ENCODE measurements around the gene TNFRSF1A. TPM values are rescaled to one million over a fixed set of nuclear protein-coding genes. Genes with fewer than 3 reads are reported as not detected.

Gene TNFRSF1A
- total and polyA plus RNA-seq, 2 of the 13 experiments (the other 11 are each of a cell fraction or from before 2014, with no cell fraction given), result 41.5 to 61.2 TPM

DNA sequence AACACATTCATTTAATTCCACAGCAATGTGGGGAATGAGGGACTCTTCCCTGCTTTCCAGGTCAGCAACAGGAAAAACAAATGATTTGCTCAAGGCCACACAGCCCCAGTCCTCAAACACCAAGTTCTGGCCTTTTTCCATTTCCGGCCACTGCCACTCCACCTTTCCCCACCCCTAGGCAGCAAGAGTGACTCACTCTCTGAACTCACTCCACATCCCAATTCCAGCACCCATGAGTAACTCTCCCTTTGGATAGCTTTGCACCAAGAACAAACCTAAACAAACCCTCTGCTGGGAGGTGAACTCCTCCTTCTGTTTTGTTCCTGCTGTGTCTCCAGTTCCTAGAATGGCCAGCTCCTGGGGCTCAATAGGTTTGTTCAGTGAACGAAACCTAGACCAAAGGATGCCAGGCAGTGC, 61.8 kb downstream of the TNFRSF1A start (continued):
- TF ChIP-seq, protein P1, sequence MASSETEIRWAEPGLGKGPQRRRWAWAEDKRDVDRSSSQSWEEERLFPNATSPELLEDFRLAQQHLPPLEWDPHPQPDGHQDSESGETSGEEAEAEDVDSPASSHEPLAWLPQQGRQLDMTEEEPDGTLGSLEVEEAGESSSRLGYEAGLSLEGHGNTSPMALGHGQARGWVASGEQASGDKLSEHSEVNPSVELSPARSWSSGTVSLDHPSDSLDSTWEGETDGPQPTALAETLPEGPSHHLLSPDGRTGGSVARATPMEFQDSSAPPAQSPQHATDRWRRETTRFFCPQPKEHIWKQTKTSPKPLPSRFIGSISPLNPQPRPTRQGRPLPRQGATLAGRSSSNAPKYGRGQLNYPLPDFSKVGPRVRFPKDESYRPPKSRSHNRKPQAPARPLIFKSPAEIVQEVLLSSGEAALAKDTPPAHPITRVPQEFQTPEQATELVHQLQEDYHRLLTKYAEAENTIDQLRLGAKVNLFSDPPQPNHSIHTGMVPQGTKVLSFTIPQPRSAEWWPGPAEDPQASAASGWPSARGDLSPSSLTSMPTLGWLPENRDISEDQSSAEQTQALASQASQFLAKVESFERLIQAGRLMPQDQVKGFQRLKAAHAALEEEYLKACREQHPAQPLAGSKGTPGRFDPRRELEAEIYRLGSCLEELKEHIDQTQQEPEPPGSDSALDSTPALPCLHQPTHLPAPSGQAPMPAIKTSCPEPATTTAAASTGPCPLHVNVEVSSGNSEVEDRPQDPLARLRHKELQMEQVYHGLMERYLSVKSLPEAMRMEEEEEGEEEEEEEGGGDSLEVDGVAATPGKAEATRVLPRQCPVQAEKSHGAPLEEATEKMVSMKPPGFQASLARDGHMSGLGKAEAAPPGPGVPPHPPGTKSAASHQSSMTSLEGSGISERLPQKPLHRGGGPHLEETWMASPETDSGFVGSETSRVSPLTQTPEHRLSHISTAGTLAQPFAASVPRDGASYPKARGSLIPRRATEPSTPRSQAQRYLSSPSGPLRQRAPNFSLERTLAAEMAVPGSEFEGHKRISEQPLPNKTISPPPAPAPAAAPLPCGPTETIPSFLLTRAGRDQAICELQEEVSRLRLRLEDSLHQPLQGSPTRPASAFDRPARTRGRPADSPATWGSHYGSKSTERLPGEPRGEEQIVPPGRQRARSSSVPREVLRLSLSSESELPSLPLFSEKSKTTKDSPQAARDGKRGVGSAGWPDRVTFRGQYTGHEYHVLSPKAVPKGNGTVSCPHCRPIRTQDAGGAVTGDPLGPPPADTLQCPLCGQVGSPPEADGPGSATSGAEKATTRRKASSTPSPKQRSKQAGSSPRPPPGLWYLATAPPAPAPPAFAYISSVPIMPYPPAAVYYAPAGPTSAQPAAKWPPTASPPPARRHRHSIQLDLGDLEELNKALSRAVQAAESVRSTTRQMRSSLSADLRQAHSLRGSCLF (CRISPR knock-in tag; IDR thresholded peaks at IDR 0.05; ENCODE audit: borderline replicate concordance), result no peak
- TF ChIP-seq, protein P2, sequence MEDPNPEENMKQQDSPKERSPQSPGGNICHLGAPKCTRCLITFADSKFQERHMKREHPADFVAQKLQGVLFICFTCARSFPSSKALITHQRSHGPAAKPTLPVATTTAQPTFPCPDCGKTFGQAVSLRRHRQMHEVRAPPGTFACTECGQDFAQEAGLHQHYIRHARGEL (CRISPR knock-in tag; IDR thresholded peaks at IDR 0.05), result no peak
- no peak for TF ChIP-seq JARID2 (CRISPR knock-in tag; IDR thresholded peaks at IDR 0.05; ENCODE audit: insufficient replicate concordance)
- no peak for TF ChIP-seq ZNF883 (CRISPR knock-in tag; IDR thresholded peaks at IDR 0.05; ENCODE audit: not compliant biosample characterization)
- TF ChIP-seq ASH2L (IDR thresholded peaks at IDR 0.05; ENCODE audit: insufficient read length, low read depth, low read length), result no peak
- TF ChIP-seq, protein P3, sequence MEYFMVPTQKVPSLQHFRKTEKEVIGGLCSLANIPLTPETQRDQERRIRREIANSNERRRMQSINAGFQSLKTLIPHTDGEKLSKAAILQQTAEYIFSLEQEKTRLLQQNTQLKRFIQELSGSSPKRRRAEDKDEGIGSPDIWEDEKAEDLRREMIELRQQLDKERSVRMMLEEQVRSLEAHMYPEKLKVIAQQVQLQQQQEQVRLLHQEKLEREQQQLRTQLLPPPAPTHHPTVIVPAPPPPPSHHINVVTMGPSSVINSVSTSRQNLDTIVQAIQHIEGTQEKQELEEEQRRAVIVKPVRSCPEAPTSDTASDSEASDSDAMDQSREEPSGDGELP (IDR thresholded peaks at IDR 0.05; ENCODE audit: borderline replicate concordance, low read depth), result no peak
- TF ChIP-seq, protein P4, sequence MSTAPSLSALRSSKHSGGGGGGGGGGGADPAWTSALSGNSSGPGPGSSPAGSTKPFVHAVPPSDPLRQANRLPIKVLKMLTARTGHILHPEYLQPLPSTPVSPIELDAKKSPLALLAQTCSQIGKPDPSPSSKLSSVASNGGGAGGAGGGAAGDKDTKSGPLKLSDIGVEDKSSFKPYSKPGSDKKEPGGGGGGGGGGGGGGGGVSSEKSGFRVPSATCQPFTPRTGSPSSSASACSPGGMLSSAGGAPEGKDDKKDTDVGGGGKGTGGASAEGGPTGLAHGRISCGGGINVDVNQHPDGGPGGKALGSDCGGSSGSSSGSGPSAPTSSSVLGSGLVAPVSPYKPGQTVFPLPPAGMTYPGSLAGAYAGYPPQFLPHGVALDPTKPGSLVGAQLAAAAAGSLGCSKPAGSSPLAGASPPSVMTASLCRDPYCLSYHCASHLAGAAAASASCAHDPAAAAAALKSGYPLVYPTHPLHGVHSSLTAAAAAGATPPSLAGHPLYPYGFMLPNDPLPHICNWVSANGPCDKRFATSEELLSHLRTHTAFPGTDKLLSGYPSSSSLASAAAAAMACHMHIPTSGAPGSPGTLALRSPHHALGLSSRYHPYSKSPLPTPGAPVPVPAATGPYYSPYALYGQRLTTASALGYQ (CRISPR knock-in tag; IDR thresholded peaks at IDR 0.05), result no peak
- TF ChIP-seq ZNF10 (CRISPR knock-in tag; IDR thresholded peaks at IDR 0.05; ENCODE audit: borderline replicate concordance, low read depth), result no peak
- no peak for TF ChIP-seq TP53 (CRISPR knock-in tag; conservative IDR thresholded peaks at IDR 0.05)
- TF ChIP-seq ATF7 (IDR thresholded peaks at IDR 0.05), result no peak
- no peak for TF ChIP-seq ATF7 (CRISPR knock-in tag; IDR thresholded peaks at IDR 0.05)
- peak; percentile 72 for TF ChIP-seq BCL6 (CRISPR knock-in tag; IDR thresholded peaks at IDR 0.05)
- TF ChIP-seq ZNF24 (IDR thresholded peaks at IDR 0.05), result peak; percentile 17; the same call in 1 of the 2 replicates
- TF ChIP-seq SPEN (CRISPR knock-in tag; IDR thresholded peaks at IDR 0.05; ENCODE audit: low read depth), result peak; percentile 45
- no peak for TF ChIP-seq EZH2 (conservative IDR thresholded peaks at IDR 0.05; ENCODE audit: low read depth, low read length)
- TF ChIP-seq YEATS4 (CRISPR knock-in tag; IDR thresholded peaks at IDR 0.05; ENCODE audit: borderline replicate concordance), result no peak
- TF ChIP-seq, protein P5, sequence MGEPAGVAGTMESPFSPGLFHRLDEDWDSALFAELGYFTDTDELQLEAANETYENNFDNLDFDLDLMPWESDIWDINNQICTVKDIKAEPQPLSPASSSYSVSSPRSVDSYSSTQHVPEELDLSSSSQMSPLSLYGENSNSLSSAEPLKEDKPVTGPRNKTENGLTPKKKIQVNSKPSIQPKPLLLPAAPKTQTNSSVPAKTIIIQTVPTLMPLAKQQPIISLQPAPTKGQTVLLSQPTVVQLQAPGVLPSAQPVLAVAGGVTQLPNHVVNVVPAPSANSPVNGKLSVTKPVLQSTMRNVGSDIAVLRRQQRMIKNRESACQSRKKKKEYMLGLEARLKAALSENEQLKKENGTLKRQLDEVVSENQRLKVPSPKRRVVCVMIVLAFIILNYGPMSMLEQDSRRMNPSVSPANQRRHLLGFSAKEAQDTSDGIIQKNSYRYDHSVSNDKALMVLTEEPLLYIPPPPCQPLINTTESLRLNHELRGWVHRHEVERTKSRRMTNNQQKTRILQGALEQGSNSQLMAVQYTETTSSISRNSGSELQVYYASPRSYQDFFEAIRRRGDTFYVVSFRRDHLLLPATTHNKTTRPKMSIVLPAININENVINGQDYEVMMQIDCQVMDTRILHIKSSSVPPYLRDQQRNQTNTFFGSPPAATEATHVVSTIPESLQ (CRISPR knock-in tag; conservative IDR thresholded peaks at IDR 0.05), result no peak
- peak; percentile 44; the same call in 1 of the 2 replicates for TF ChIP-seq MIXL1 (CRISPR knock-in tag; IDR thresholded peaks at IDR 0.05)
- no peak for TF ChIP-seq GABPA (IDR thresholded peaks at IDR 0.05; ENCODE audit: low read depth, low read length)
- peak; percentile 81 for TF ChIP-seq GABPA (CRISPR knock-in tag; IDR thresholded peaks at IDR 0.05; ENCODE audit: low read depth)
- TF ChIP-seq ZNF274 (CRISPR knock-in tag; IDR thresholded peaks at IDR 0.05), result no peak
- TF ChIP-seq MXI1 (IDR thresholded peaks at IDR 0.05; ENCODE audit: borderline replicate concordance, low read depth, low read length), result no peak; the same call in 2 of the 3 replicates
